DND-41 (cell line): ENCODE results near the gene NR2F1.

Experiments used
- CTCF ChIP-seq: IDR thresholded peaks from 2 replicates; pipeline ENCODE4 v1.5.1; 2012; ENCODE audit warnings: borderline replicate concordance, low read length, moderate library complexity, mild to moderate bottlenecking; ENCODE audit not compliant: poor library complexity, severe bottlenecking; ENCODE audit errors: extremely low read depth
- EZH2 ChIP-seq: IDR thresholded peaks from 3 replicates; pipeline ENCODE4 v1.6.1; 2012; ENCODE audit warnings: borderline replicate concordance, low read depth, mild to moderate bottlenecking, moderate library complexity, low read length, inconsistent platforms; ENCODE audit not compliant: severe bottlenecking

GRCh38 chr5:93572608-93573353 lies 10.2 kb upstream of the NR2F1 start:
- TF ChIP-seq CTCF (no peak), EZH2 (no peak)
